Measurements from ENCODE around the gene DEPDC5.

DNA sequence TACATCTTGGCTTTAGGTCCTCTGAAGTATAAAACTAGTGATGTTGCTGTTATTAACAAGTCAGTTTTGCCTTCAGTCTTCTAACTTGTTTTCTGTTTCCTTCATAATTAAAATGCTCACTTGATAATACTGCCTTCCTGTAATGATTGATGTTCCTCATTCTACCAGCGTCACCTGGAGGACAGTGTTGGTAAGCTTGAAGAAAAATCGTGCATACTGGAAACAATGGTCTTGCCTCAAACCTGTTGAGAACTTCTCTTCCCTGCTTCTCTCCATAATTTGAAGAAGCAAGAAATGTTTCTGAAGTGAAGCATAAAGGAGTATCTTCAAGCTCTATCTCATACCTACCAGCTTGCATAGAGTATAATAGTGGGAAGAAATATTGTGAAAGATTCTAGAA is 193.5 kb downstream of the DEPDC5 start:
- TF ChIP-seq, protein P1, sequence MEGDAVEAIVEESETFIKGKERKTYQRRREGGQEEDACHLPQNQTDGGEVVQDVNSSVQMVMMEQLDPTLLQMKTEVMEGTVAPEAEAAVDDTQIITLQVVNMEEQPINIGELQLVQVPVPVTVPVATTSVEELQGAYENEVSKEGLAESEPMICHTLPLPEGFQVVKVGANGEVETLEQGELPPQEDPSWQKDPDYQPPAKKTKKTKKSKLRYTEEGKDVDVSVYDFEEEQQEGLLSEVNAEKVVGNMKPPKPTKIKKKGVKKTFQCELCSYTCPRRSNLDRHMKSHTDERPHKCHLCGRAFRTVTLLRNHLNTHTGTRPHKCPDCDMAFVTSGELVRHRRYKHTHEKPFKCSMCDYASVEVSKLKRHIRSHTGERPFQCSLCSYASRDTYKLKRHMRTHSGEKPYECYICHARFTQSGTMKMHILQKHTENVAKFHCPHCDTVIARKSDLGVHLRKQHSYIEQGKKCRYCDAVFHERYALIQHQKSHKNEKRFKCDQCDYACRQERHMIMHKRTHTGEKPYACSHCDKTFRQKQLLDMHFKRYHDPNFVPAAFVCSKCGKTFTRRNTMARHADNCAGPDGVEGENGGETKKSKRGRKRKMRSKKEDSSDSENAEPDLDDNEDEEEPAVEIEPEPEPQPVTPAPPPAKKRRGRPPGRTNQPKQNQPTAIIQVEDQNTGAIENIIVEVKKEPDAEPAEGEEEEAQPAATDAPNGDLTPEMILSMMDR (conservative IDR thresholded peaks at IDR 0.05), result peak; percentile 63
- no peak for TF ChIP-seq ZFX (IDR thresholded peaks at IDR 0.05)

Data from C4-2B (cell line).